Testis (tissue), 2 donors: ENCODE results near the gene UVRAG.
"Not testable (repeated sequence)": the region's sequence is repeated elsewhere in the genome, so short reads cannot be mapped to it uniquely, and the experiment has no call there.

Experiments used
- POLR2A ChIP-seq: fragments of 450-650 bp; IDR thresholded peaks from one replicate; pipeline ENCODE4 v1.6.1; 2017; ENCODE audit warnings: antibody characterized with exemption, mild to moderate bottlenecking, moderate library complexity
- TF ChIP-seq, protein P1 (sequence below), 3 experiments: fragments of 450-650 bp in 2 of 3; fragments of 200-600 bp in 1 of 3; sonication (generic) in 1 of 3; IDR thresholded peaks; one replicate each; pipeline ENCODE4 v1.5.1; 2016 to 2019; ENCODE audit warnings: antibody characterized with exemption in 3 of 3, mild to moderate bottlenecking in 2 of 3, moderate library complexity in 1 of 3

DNA sequence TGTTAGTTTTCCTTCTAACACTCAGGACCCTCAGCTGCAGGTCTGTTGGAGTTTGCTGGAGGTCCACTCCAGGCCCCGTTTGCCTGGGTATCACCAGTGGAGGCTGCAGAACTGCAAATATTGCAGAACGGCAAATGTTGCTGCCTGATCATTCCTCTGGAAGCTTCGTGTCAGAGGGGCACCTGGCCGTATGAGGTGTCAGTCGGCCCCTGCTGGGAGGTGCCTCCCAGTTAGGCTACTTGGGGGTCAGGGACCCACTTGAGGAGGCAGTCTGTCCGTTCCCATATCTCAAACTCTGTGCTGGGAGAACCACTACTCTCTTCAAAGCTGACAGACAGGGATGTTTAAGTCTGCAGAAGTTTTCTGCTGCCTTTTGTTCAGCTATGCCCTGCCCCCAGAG lies 164.1 kb downstream of the UVRAG start:
- TF ChIP-seq, protein P1, sequence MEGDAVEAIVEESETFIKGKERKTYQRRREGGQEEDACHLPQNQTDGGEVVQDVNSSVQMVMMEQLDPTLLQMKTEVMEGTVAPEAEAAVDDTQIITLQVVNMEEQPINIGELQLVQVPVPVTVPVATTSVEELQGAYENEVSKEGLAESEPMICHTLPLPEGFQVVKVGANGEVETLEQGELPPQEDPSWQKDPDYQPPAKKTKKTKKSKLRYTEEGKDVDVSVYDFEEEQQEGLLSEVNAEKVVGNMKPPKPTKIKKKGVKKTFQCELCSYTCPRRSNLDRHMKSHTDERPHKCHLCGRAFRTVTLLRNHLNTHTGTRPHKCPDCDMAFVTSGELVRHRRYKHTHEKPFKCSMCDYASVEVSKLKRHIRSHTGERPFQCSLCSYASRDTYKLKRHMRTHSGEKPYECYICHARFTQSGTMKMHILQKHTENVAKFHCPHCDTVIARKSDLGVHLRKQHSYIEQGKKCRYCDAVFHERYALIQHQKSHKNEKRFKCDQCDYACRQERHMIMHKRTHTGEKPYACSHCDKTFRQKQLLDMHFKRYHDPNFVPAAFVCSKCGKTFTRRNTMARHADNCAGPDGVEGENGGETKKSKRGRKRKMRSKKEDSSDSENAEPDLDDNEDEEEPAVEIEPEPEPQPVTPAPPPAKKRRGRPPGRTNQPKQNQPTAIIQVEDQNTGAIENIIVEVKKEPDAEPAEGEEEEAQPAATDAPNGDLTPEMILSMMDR (IDR thresholded peaks at IDR 0.05) = not testable (repeated sequence)
- not testable (repeated sequence) for TF ChIP-seq POLR2A
